IgD-negative memory B cell (primary cell): Measurements from ENCODE around the gene RSPH1. TPM values are rescaled to one million over a fixed set of nuclear protein-coding genes. Genes with fewer than 3 reads are reported as not detected.

ENCODE experiments used
- H3K27ac Mint-ChIP-seq, 3 donors: one replicate each; pipeline ENCODE4 v1.8.0; 2020 to 2022; ENCODE audit warnings: mild to moderate bottlenecking in 3 of 3, mixed read lengths in 3 of 3, moderate library complexity in 1 of 3
- H3K27me3 Mint-ChIP-seq: one replicate; pipeline ENCODE4 v1.8.0; 2021; ENCODE audit warnings: mixed read lengths
- H3K36me3 Mint-ChIP-seq: one replicate; pipeline ENCODE4 v1.8.0; 2020; ENCODE audit warnings: mild to moderate bottlenecking, mixed read lengths
- H3K4me1 Mint-ChIP-seq, 3 donors: one replicate each; pipeline ENCODE4 v1.8.0; 2020 to 2022; ENCODE audit warnings: mixed read lengths in 3 of 3, mild to moderate bottlenecking in 1 of 3
- H3K4me3 Mint-ChIP-seq, 4 donors: one replicate each; pipeline ENCODE4 v1.8.0; 2020 to 2022; ENCODE audit warnings: mild to moderate bottlenecking in 4 of 4, mixed read lengths in 4 of 4, moderate library complexity in 3 of 4
- H3K9me3 Mint-ChIP-seq, 3 donors: one replicate each; pipeline ENCODE4 v1.8.0; 2020 to 2021; ENCODE audit warnings: mixed read lengths in 3 of 3, mild to moderate bottlenecking in 1 of 3
- polyA plus RNA-seq: library from polyadenylated mRNA; unstranded; fragments of 300-500 nt; fragmentation: Illumina TruSeq; gene quantifications from one replicate; pipeline ENCODE4 v1.2.3, GENCODE V29; 2021

Gene RSPH1
- polyA plus RNA-seq: not detected

DNA sequence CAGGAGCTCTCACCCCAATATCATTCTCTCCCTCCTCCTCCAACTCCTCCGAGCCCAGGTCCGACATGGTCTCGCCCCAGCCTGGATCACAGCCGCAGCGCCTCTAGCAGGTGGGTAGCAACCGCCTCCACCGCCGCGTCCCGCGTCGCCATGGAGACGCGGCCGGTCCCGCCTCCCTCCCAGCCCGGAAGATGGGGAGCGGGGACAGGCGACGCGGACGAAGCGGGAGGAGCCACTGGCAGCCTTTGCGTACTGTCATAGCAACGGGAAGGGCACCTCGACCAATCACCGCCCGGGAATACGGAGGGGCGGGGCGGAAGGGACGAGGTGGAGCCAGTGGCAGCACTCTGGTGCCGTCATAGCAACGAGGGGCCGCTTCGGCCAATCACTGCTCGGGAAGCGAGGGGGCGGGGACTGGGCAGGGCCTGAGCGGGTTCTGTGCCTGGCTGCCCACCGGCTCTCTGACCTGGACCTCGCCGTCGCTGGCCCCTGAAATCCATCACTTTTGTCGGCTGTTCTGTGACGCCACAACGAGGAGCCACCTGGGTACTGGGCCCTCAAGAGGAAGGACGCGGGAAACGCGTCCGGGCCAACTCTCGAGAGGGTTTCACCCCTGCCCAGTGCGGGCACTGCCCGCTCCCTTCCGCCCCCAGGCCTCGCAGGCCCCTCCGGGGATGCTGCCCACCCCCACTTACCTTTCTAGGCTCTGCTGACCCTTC, at the start of gene RSPH1:
RSPH1 (minus strand) TSS at position 105 of the 719 bp plus-strand sequence; CDS start at position 67, 38 bp downstream.
- Mint-ChIP-seq H3K27ac (peak within 1 kb of the TSS; percentile 87 to 91 (median 90)), H3K4me3 (peak within 1 kb of the TSS; percentile 86 to 95 (median 92)), H3K9me3 (no peaks in the 10 kb centered on the region), H3K36me3 (no peaks in the 10 kb centered on the region), H3K4me1 (peaks cover 8 to 11% (median 10%) of the 10 kb centered on the region in 3 donors), H3K27me3 (peaks cover 1% of the 10 kb centered on the region)

DNA sequence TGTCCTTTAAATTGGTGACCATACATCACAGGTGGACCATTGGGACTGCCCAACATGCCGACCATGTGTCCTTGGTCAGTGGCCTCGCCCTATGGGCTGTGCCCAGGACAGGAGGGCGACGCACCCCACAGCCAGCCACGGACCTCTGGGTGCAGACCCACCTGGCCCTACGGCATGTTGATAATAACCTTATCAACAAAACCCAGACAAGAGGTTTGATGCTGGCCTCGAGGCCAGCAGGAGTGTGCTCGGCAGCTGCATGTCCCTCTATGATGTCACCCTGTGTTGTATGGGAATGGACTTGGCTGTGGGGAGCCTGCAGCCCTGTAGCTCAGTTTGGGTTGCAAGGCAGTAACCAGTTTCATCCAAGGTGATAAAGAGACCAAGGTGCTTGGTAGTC, 49.7 kb upstream of the RSPH1 start:
- H3K36me3 Mint-ChIP-seq: peaks cover 5% of the 10 kb centered on the region
- peaks cover 0 to 10% (median 5%) of the 10 kb centered on the region in 3 donors for H3K4me1 Mint-ChIP-seq
- H3K4me3 Mint-ChIP-seq: no peak overlapping the region
- no peak overlapping the region for H3K27ac Mint-ChIP-seq
- H3K9me3 Mint-ChIP-seq: no peaks in the 10 kb centered on the region
- no peaks in the 10 kb centered on the region for H3K27me3 Mint-ChIP-seq

DNA sequence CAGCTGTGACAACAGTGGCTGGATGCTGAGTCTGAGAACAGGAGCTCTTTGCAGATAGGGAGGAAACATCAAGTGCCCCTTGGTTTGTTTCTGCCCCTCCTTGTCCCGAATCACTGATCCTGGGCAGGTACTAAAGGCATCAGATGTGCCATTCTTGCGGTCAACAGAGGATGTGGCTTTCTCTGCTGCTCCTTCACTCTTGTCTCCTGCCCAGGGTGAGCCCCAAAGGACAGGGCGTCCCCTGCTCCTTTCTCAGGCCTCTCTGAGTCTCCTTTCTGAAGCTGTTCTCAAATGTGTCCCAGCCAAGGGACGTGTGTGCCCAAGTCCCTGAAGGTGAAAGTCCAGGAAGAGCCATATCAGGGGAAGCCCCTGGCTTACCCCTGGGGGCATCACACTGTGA, 49.3 kb upstream of the RSPH1 start:
- Mint-ChIP-seq H3K4me1 (peaks cover 0 to 10% (median 5%) of the 10 kb centered on the region in 3 donors), H3K27me3 (no peaks in the 10 kb centered on the region), H3K9me3 (no peaks in the 10 kb centered on the region), H3K36me3 (peaks cover 5% of the 10 kb centered on the region), H3K4me3 (no peak overlapping the region), H3K27ac (peak overlapping the region in 1 of 3 donors; percentile 31)

DNA sequence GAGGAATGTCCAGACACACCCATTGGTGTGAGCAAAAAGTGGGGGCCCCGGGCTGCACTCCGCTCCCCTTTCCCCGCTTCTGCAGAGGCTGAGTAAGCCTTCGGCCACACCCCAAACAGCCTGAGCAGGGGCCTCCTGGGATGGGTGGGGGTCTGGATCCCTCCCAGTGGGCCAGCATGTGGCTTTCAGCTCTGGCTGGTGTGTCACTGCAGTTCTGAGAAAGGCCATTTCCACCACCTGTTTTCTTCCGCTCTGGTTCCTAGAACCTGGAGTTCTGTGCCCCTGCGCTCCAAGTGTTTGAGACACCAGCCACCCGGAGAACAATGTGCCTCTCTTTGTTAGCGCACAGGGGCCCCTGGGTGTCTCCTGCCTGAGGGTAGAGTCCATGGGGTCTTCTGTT, 48.5 kb upstream of the RSPH1 start:
- H3K27me3 Mint-ChIP-seq: no peaks in the 10 kb centered on the region
- H3K27ac Mint-ChIP-seq: peak overlapping the region in 1 of 3 donors; percentile 31
- peaks cover 0 to 10% (median 5%) of the 10 kb centered on the region in 3 donors for H3K4me1 Mint-ChIP-seq
- H3K9me3 Mint-ChIP-seq: no peaks in the 10 kb centered on the region
- peaks cover 5% of the 10 kb centered on the region for H3K36me3 Mint-ChIP-seq
- peak overlapping the region in 1 of 4 donors; percentile 51 for H3K4me3 Mint-ChIP-seq

DNA sequence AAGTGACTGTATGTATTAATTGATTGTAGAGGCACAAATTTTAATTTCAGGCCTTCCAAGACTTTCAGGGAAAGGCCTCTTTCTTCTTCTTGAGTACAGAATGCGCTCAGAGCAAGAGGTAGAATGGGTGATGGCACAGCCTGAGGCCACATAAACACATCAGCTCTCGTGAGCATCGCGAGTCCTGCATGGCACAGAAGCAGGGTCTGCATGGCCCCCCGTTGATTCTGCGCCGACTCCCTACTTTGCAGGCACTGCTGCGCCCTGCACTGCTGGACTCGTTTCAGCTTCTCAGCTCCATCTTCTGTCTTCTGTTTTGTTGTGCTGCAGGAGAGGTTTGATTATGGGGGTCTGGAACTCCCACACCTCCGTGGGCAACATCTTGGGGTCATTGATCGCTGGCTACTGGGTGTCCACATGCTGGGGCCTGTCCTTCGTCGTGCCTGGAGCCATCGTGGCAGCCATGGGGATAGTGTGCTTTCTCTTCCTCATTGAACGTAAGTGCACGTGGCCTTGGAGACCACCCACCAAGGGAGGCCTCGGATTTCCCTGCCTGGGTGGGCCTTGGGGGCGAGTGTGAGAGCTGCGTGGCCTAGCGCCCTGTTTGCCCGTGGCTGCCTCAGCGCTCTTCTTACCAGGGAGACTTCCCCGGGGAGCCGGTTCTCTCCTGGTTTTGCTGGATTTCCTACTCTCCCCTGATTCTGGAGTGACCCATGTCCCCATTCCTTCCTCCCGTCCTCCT, 47.3 kb upstream of the RSPH1 start:
- Mint-ChIP-seq H3K27me3 (no peaks in the 10 kb centered on the region), H3K4me1 (peaks cover 0 to 7% (median 5%) of the 10 kb centered on the region in 3 donors), H3K27ac (no peak overlapping the region), H3K9me3 (no peaks in the 10 kb centered on the region), H3K4me3 (no peak overlapping the region), H3K36me3 (peaks cover under 1% of the 10 kb centered on the region)

DNA sequence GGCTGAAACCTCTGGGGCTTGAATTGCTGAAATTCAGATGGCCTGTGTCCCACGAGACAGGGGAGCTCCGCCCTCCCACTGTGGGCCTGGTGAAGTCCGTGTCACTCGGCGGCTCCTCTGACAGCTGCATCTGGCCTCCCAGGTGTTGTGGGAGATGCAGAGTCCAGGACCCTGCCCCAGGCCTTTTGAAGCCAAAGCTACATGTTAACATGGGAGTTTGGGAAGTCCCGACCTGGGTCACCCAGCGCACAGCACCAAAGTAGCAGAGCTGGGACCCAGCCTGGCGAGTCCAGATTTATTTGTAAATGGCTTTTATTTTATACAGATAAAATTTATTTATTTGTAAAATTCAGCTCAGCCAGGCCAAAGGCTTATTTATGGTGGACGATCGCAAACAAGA, 46.6 kb upstream of the RSPH1 start:
- Mint-ChIP-seq H3K4me1 (peaks cover 3 to 9% (median 9%) of the 10 kb centered on the region in 3 donors), H3K27ac (no peak overlapping the region), H3K36me3 (no peaks in the 10 kb centered on the region), H3K27me3 (no peaks in the 10 kb centered on the region), H3K9me3 (no peaks in the 10 kb centered on the region), H3K4me3 (no peak overlapping the region)

DNA sequence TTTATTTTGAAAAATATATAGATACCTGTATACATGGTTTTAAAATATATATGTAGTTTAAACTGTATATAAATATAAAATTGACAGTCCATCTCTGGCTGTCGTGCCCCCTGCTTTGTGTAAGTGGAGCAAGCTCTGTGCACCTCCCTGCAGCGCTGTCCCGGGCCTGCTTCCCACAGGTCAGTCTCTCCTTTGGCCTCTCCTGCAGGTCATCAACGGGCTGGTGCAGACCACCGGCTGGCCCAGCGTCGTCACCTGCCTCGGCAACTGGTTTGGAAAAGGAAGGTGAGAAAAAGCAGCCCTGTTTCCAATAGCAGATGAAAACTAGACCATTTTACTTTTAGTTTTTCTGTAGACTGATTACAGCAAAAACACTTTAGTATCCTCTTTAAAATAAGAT, 46.2 kb upstream of the RSPH1 start:
- H3K4me1 Mint-ChIP-seq: peaks cover 7 to 13% (median 13%) of the 10 kb centered on the region in 3 donors
- no peaks in the 10 kb centered on the region for H3K27me3 Mint-ChIP-seq
- no peaks in the 10 kb centered on the region for H3K9me3 Mint-ChIP-seq
- H3K4me3 Mint-ChIP-seq: no peak overlapping the region
- H3K27ac Mint-ChIP-seq: no peak overlapping the region
- no peaks in the 10 kb centered on the region for H3K36me3 Mint-ChIP-seq

DNA sequence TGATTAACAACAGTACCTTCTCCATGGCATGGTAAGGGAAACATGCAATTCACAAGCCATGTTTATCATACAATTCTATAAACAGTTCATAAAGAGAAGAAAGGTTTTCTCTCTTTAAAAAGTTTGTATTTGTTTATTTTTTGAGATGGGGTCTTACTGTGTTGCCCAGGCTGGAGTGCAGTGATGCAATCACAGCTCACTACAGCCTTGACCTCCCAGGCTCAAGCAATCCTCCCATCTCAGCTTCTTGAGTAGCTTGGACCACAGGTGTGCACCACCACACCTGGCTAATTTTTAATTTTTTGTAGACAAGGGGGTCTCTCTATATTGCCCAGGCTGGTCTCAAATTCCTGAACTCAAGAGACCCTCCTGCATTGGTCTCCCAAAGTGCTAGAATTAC, 45.6 kb upstream of the RSPH1 start:
- no peak overlapping the region for H3K4me3 Mint-ChIP-seq
- no peak overlapping the region for H3K27ac Mint-ChIP-seq
- no peaks in the 10 kb centered on the region for H3K9me3 Mint-ChIP-seq
- no peaks in the 10 kb centered on the region for H3K27me3 Mint-ChIP-seq
- H3K36me3 Mint-ChIP-seq: peaks cover 1% of the 10 kb centered on the region
- H3K4me1 Mint-ChIP-seq: peaks cover 13 to 18% (median 15%) of the 10 kb centered on the region in 3 donors

DNA sequence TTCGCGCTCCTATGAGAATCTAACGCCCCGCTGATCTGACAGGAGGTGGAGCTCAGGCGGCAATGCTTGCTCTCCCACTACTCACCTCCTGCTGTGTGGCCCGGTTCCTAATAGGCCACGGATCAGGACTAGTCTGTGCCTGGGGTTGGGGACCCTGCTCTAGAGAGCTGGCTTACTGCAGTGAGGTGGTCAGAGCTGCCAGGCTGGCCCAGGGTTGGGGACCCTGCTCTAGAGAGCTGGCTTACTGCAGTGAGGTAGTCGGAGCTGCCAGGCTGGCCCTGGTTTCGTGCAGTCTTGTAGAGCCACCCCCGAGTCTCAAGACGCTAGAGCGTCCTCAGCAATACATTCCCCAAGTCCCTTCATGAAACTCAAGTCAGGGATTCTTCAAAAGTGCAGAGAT, 45.1 kb upstream of the RSPH1 start:
- Mint-ChIP-seq H3K36me3 (peaks cover 1% of the 10 kb centered on the region), H3K4me3 (no peak overlapping the region), H3K27ac (no peak overlapping the region), H3K4me1 (peaks cover 17 to 23% (median 18%) of the 10 kb centered on the region in 3 donors), H3K9me3 (no peaks in the 10 kb centered on the region), H3K27me3 (no peaks in the 10 kb centered on the region)

DNA sequence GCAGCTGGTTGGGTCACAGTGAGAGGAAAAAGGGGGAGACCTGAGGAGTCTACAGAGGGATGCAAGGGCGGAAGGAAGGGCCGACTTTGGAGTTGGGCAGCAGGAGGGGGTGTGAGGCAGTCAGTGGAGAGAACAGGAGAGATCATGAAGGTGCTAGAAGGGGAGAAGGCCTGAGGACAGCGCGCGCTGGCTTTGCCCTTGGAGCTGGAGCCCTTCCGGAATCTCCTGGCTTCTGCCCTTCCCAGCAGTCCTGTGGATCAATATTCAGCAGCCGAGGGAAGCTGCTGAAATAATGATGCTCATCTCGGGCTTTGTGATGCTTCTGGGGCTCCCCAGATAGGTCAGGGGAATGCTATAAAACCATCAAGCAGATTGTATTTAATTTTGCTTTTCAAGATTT, 44.4 kb upstream of the RSPH1 start:
- H3K4me3 Mint-ChIP-seq: no peak overlapping the region
- H3K9me3 Mint-ChIP-seq: no peaks in the 10 kb centered on the region
- H3K36me3 Mint-ChIP-seq: peaks cover 4% of the 10 kb centered on the region
- no peaks in the 10 kb centered on the region for H3K27me3 Mint-ChIP-seq
- peak overlapping the region in 1 of 3 donors; percentile 86 for H3K27ac Mint-ChIP-seq
- peaks cover 24 to 31% (median 26%) of the 10 kb centered on the region in 3 donors for H3K4me1 Mint-ChIP-seq

DNA sequence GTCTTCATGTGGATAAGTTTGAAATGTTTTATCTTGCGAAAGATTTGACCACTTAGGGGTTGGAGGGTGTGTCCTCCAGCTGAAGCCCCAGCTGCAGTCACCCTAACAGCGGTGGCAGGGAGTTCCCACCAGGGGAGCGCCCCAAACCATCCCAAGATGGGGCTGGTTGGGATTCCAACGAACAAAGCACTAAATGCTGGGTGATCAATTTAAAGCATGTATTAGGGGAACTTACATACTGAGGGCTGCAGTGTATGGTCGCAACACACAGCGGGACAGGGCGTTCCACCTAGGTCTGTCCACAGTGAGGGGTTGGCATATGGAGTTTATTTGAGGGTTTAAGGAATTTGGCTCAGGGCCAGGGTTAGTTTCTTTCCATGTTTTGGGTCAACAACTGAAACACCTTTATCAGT, 43.9 kb upstream of the RSPH1 start:
- no peaks in the 10 kb centered on the region for H3K9me3 Mint-ChIP-seq
- peak overlapping the region in 1 of 3 donors; percentile 86 for H3K27ac Mint-ChIP-seq
- no peaks in the 10 kb centered on the region for H3K27me3 Mint-ChIP-seq
- H3K36me3 Mint-ChIP-seq: peaks cover 4% of the 10 kb centered on the region
- H3K4me3 Mint-ChIP-seq: no peak overlapping the region
- peaks cover 27 to 31% (median 28%) of the 10 kb centered on the region in 3 donors for H3K4me1 Mint-ChIP-seq

DNA sequence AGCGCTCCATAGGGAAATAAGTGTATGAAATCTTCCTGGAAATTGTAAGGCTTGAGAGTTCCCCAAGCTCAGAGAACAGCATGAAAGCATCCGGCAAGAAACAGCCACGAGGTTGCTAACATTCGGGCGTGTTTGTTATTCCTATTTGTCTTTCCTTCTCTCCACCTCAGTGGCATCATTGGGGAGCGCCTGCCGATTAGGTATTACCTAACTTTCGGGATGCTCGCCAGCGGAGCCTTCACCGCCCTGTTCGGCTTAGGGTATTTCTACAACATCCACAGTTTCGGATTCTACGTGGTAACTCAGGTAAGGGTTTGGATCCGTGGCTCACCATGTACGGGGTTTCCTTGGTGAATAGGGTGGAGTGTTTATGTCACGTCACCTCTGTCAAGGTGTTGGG, 43.3 kb upstream of the RSPH1 start:
- Mint-ChIP-seq H3K36me3 (peaks cover 4% of the 10 kb centered on the region), H3K27ac (peak overlapping the region in 1 of 3 donors; percentile 31), H3K4me1 (peaks cover 30 to 34% (median 32%) of the 10 kb centered on the region in 3 donors), H3K27me3 (no peaks in the 10 kb centered on the region), H3K4me3 (no peak overlapping the region), H3K9me3 (no peaks in the 10 kb centered on the region)

DNA sequence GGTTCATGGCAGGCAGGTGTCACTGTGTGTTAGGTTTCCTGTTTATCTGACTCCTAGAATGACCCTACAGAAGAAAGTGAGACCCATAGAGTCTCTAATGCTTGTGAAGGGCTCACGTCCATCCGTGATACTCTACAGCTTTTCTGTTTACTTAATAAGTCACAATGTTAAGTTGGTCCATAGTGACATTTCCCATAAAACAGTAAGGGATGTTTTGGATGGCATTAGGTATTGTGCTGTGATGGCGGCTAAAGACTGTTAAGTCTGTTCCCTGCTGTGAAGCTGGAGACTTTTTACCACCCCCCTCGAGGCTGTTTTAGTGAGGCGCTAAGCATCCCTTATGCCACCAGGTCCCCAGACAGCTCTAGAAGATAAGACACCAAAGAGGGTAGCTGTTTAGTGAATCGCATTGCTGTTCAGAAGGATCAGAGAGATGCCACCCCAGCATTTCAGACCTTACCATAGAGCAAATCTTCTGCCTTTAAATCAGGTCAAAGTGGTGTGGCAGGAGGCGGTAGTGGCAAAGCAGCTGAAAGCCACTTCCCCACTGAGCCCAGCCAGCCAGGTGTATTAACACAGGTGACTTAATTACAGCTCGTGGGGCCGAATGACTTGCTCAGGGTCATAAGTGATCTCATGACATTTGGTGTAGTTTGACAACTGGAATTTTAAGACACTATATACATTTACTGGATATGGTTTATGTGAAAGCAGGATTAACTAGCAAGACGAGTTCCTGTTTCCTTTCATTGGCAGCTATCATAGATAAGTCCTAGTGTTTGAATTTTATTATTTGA, 42.7 kb upstream of the RSPH1 start:
- Mint-ChIP-seq H3K4me1 (peaks cover 36 to 41% (median 37%) of the 10 kb centered on the region in 3 donors), H3K27me3 (no peaks in the 10 kb centered on the region), H3K36me3 (peaks cover 4% of the 10 kb centered on the region), H3K27ac (peak overlapping the region in 2 of 3 donors; percentile 31 to 92), H3K4me3 (no peak overlapping the region), H3K9me3 (no peaks in the 10 kb centered on the region)

DNA sequence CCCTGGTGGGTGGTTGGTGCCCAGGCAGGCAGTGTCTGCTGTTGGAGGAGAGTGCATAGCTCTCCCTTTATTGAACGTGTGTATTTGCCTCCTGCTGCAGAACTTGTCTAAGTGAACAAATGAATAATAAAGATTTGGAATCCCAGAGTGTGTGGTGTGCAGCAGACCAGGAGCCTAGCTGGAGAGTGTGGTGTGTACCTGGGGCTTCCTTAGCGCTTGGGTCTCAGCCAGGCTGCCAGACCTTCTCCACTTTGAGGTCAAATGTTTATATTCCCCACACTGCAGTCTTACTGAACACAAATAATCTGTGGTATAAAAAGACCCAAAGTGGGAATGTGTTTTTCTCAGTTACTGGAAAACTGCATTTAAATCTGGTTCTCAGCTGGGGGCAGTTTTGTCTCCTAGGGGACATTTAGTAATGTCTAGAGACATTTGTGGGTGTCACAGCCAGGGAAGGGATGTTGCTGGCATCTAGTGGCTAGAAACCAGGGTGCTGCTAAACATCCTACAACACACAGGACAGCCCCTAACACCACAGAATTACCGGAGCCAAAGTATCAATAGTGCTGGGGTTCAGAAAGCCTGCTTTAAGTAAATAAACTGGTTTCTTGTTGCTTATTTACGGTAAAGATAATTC, 41.2 kb upstream of the RSPH1 start:
- Mint-ChIP-seq H3K9me3 (no peaks in the 10 kb centered on the region), H3K36me3 (peaks cover 5% of the 10 kb centered on the region), H3K27me3 (no peaks in the 10 kb centered on the region), H3K4me1 (peaks cover 45 to 52% (median 50%) of the 10 kb centered on the region in 3 donors), H3K4me3 (peak overlapping the region in 2 of 4 donors; percentile 15 to 63), H3K27ac (peak overlapping the region; percentile 90 to 97 (median 92))
